Measurements from ENCODE around the gene IGF2BP2. TPM values are rescaled to one million over a fixed set of nuclear protein-coding genes. Genes with fewer than 3 reads are reported as not detected.
"Not testable (repeated sequence)": the region's sequence is repeated elsewhere in the genome, so short reads cannot be mapped to it uniquely, and the experiment has no call there.

IGF2BP2 gene
- total RNA-seq, 2 experiments from 2014 or later = 0.13 to 0.40 TPM

- DNase-seq = no peak
- H3K27ac Mint-ChIP-seq = no peak overlapping the region
- H3K36me3 Mint-ChIP-seq (ENCODE audit: low read depth) = no peaks in the 10 kb centered on the region
- ChIA-PET POLR2A (interaction anchor here (0.6 kb wide), 1 partner anchor 126 kb away, joined by 3 read pairs; no protein-coding TSS in a partner anchor), CTCF (interaction anchor here (1.1 to 4.5 kb wide), 2 partner anchors 19 to 128 kb away, joined by 3 to 12 read pairs; no protein-coding TSS in a partner anchor)
- H3K9me3 Mint-ChIP-seq = no peaks in the 10 kb centered on the region
- H3K4me3 Mint-ChIP-seq = no peak overlapping the region
- H3K4me1 Mint-ChIP-seq = no peaks in the 10 kb centered on the region
- H3K27me3 Mint-ChIP-seq = peaks cover 8% of the 10 kb centered on the region
Measured at GRCh38 chr3:185786956-185787877, 37.6 kb downstream of the IGF2BP2 start.

DNA sequence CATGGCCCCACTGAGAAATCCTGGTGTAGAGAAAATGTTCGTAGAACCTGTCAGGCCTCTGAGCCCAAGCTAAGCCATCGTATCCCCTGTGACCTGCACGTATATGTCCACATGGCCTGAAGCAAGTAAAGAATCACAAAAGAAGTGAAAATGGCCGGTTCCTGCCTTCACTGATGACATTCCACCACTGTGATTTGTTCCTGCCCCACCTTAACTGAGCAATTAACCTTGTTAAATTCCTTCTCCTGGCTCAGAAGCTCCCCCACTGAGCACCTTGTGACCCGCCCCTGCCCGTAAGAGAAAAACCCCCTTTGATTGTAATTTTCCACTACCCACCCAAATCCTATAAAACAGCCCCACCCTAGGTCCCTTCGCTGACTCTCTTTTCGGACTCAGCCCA, 38.6 kb downstream of the IGF2BP2 start:
- H3K4me1 Mint-ChIP-seq; POLR2A ChIA-PET; H3K36me3 Mint-ChIP-seq (ENCODE audit: low read depth); DNase-seq; H3K27ac Mint-ChIP-seq; H3K9me3 Mint-ChIP-seq; H3K27me3 Mint-ChIP-seq; H3K4me3 Mint-ChIP-seq: not testable (repeated sequence)
- CTCF ChIA-PET = interaction anchor here (0.7 kb wide), 1 partner anchor 124 kb away, joined by 7 read pairs; no protein-coding TSS in a partner anchor

- ChIA-PET POLR2A (no interaction called here), CTCF (interaction anchor here (1.1 to 1.2 kb wide), 2 partner anchors 16 to 23 kb away, joined by 3 to 5 read pairs; no protein-coding TSS in a partner anchor)
- DNase-seq = no peak
- Mint-ChIP-seq H3K4me3 (no peak overlapping the region), H3K27me3 (peaks cover 15% of the 10 kb centered on the region), H3K4me1 (no peaks in the 10 kb centered on the region), H3K36me3 (ENCODE audit: low read depth) (no peaks in the 10 kb centered on the region), H3K9me3 (no peaks in the 10 kb centered on the region), H3K27ac (no peak overlapping the region)
Measured at GRCh38 chr3:185784317-185784716, 40.5 kb downstream of the IGF2BP2 start.

- CTCF ChIA-PET = interaction anchor here (1.1 kb wide), 1 partner anchor 13 kb away, joined by 5 read pairs; no protein-coding TSS in a partner anchor
- Mint-ChIP-seq H3K9me3 (no peaks in the 10 kb centered on the region), H3K4me1 (no peaks in the 10 kb centered on the region), H3K27ac (no peak overlapping the region), H3K27me3 (peaks cover 26% of the 10 kb centered on the region), H3K36me3 (ENCODE audit: low read depth) (no peaks in the 10 kb centered on the region), H3K4me3 (no peak overlapping the region)
- POLR2A ChIA-PET = no interaction called here
- DNase-seq = no peak
Measured at GRCh38 chr3:185781759-185782158, 43.1 kb downstream of the IGF2BP2 start.

DNA sequence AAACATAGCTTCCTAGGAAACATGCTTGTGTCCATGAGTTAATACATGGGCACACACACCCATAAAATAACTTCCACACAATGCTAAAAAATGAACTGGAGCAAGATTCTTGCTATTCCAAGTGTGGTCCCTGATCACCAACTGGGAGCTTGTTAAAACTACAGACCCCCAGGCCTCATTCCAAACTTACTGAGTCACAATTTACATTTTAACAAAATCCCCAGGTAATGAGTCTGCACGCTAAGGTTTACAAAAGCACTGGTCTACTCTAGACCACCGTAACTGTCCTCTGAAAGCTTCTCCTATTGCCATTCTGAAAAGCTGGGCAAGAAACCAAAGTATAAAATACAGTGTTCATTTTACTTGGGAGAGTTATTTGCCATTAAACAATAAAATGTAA, 45.4 kb downstream of the IGF2BP2 start:
- no peak for DNase-seq
- CTCF ChIA-PET = interaction anchor here (2.6 kb wide), 1 partner anchor 11 kb away, joined by 20 read pairs; no protein-coding TSS in a partner anchor
- Mint-ChIP-seq H3K27ac (no peak overlapping the region), H3K4me3 (no peak overlapping the region), H3K36me3 (ENCODE audit: low read depth) (no peaks in the 10 kb centered on the region), H3K9me3 (no peaks in the 10 kb centered on the region), H3K27me3 (peaks cover 35% of the 10 kb centered on the region), H3K4me1 (no peaks in the 10 kb centered on the region)
- POLR2A ChIA-PET = no interaction called here

GRCh38 chr3:185778821-185779220, 46.0 kb downstream of the IGF2BP2 start:
- no peaks in the 10 kb centered on the region for H3K4me1 Mint-ChIP-seq
- no peaks in the 10 kb centered on the region for H3K36me3 Mint-ChIP-seq (ENCODE audit: low read depth)
- no peak overlapping the region for H3K4me3 Mint-ChIP-seq
- ChIA-PET POLR2A (no interaction called here), CTCF (interaction anchor here (2.6 kb wide), 1 partner anchor 10 kb away, joined by 20 read pairs; no protein-coding TSS in a partner anchor)
- H3K27ac Mint-ChIP-seq = no peak overlapping the region
- DNase-seq = no peak
- H3K27me3 Mint-ChIP-seq = peaks cover 35% of the 10 kb centered on the region
- H3K9me3 Mint-ChIP-seq = no peaks in the 10 kb centered on the region

DNA sequence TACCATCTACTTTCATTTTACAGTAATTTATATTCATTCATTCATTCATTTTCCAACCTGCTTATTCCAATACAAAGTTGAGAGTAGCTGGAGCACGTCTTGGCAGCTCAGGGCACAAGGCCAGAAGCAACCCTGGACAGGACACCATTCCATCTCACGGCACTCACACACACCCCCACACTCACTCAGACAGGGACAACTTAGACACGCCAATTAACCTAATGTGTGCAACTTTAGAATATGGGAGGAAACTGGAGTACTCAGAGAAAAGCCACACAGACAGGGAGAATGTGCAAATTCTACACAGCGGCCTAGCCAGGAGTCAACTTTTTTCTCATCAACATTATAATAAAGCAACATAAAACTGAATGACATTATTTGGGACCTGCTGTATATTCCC, 46.7 kb downstream of the IGF2BP2 start:
- Mint-ChIP-seq H3K4me1 (peaks cover 2% of the 10 kb centered on the region), H3K27me3 (peaks cover 35% of the 10 kb centered on the region), H3K4me3 (no peak overlapping the region), H3K36me3 (ENCODE audit: low read depth) (no peaks in the 10 kb centered on the region), H3K27ac (no peak overlapping the region), H3K9me3 (no peaks in the 10 kb centered on the region)
- CTCF ChIA-PET = interaction anchor here (2.6 kb wide), 1 partner anchor 9 kb away, joined by 20 read pairs; no protein-coding TSS in a partner anchor
- DNase-seq = no peak
- POLR2A ChIA-PET = interaction anchor here (1.6 kb wide), 1 partner anchor 15 kb away, joined by 3 read pairs; no protein-coding TSS in a partner anchor

DNA sequence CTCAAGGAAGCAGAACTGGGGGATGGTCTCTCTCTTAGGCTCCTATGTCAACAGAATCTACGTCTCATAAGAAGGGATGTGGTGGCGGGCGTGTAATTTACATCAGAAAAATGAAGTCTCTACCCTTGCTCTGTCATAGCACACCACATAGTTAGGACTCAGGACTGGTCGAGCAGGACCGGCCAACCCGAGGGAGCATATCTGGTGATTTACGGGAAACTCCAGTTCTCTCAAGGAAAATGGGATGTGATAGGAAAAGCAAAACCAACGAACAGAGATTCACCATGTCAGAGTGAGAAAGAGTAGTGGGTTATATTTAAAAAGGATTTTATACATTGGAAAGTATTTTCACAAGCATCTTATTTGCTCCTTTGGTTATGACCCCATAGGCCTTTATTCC, 54.7 kb downstream of the IGF2BP2 start:
- Mint-ChIP-seq H3K4me1 (peaks cover 2% of the 10 kb centered on the region), H3K36me3 (ENCODE audit: low read depth) (no peaks in the 10 kb centered on the region), H3K27me3 (peaks cover 16% of the 10 kb centered on the region), H3K4me3 (no peak overlapping the region), H3K9me3 (no peaks in the 10 kb centered on the region), H3K27ac (no peak overlapping the region)
- ChIA-PET POLR2A (no interaction called here), CTCF (interaction anchor here (2.4 to 4.4 kb wide), 2 partner anchors 8 to 111 kb away, joined by 20 to 77 read pairs; no protein-coding TSS in a partner anchor)
- no peak for DNase-seq

DNA sequence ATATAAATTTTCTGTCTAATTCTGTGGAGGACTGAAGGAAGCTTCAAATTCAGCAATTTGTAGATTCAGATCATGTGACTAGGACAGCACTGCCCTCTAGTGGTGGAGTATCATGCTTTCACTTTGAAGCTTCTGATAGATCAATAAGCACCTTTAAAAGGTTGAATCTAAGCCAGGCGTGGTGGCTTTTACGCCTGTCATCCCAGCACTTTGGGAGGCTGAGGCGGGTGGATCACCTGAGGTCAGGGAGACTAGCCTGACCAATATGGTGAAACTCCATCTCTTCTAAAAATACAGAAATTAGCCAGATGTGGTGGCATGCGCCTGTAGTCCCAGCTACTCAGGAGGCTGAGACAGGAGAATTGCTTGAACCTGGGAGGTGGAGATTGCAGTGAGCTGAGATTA, 56.3 kb downstream of the IGF2BP2 start:
- CTCF ChIA-PET = interaction anchor here (0.6 to 4.4 kb wide), 30 partner anchors 10 to 1909 kb away, joined by 3 to 77 read pairs (median 4); no protein-coding TSS in a partner anchor
- not testable (repeated sequence) for H3K9me3 Mint-ChIP-seq; H3K27ac Mint-ChIP-seq; H3K4me1 Mint-ChIP-seq; H3K36me3 Mint-ChIP-seq (ENCODE audit: low read depth); H3K4me3 Mint-ChIP-seq
- peak; percentile 64 for DNase-seq
- POLR2A ChIA-PET = interaction anchor here (1.1 to 1.3 kb wide), 2 partner anchors 91 to 108 kb away, joined by 4 to 5 read pairs; no protein-coding TSS in a partner anchor
- H3K27me3 Mint-ChIP-seq = peaks cover 28% of the 10 kb centered on the region

- DNase-seq = no peak
- no peak overlapping the region for H3K27ac Mint-ChIP-seq
- H3K4me3 Mint-ChIP-seq = no peak overlapping the region
- ChIA-PET POLR2A (no interaction called here), CTCF (interaction anchor here (4.0 to 4.4 kb wide), 2 partner anchors 89 to 108 kb away, joined by 30 to 77 read pairs; no protein-coding TSS in a partner anchor)
- peaks cover 31% of the 10 kb centered on the region for H3K27me3 Mint-ChIP-seq
- H3K36me3 Mint-ChIP-seq (ENCODE audit: low read depth) = no peaks in the 10 kb centered on the region
- H3K4me1 Mint-ChIP-seq = no peaks in the 10 kb centered on the region
- H3K9me3 Mint-ChIP-seq = no peaks in the 10 kb centered on the region
Measured at GRCh38 chr3:185767002-185767688, 57.7 kb downstream of the IGF2BP2 start.

GRCh38 chr3:185766329-185767001, 58.4 kb downstream of the IGF2BP2 start:
- no peaks in the 10 kb centered on the region for H3K4me1 Mint-ChIP-seq
- no peaks in the 10 kb centered on the region for H3K9me3 Mint-ChIP-seq
- no peaks in the 10 kb centered on the region for H3K36me3 Mint-ChIP-seq (ENCODE audit: low read depth)
- H3K27me3 Mint-ChIP-seq = peaks cover 36% of the 10 kb centered on the region
- ChIA-PET CTCF (interaction anchor here (4.0 to 4.4 kb wide), 2 partner anchors 89 to 108 kb away, joined by 30 to 77 read pairs; no protein-coding TSS in a partner anchor), POLR2A (no interaction called here)
- DNase-seq = no peak
- H3K27ac Mint-ChIP-seq = no peak overlapping the region
- H3K4me3 Mint-ChIP-seq = no peak overlapping the region

- H3K9me3 Mint-ChIP-seq = no peaks in the 10 kb centered on the region
- no peaks in the 10 kb centered on the region for H3K4me1 Mint-ChIP-seq
- no peak overlapping the region for H3K4me3 Mint-ChIP-seq
- H3K27me3 Mint-ChIP-seq = peaks cover 49% of the 10 kb centered on the region
- CTCF ChIA-PET = interaction anchor here (4.0 to 4.1 kb wide), 2 partner anchors 87 to 105 kb away, joined by 24 to 30 read pairs; no protein-coding TSS in a partner anchor
- H3K36me3 Mint-ChIP-seq (ENCODE audit: low read depth) = no peaks in the 10 kb centered on the region
- POLR2A ChIA-PET = no interaction called here
- H3K27ac Mint-ChIP-seq = no peak overlapping the region
- DNase-seq = no peak
Measured at GRCh38 chr3:185764980-185765370, 59.9 kb downstream of the IGF2BP2 start.
